ENCODE results near the gene PRAMEF1. TPM values are rescaled to one million over a fixed set of nuclear protein-coding genes. Genes with fewer than 3 reads are reported as not detected.

The PRAMEF1 gene
- total and polyA plus RNA-seq, 2 of the 4 experiments (the other 2 are of a cell fraction), result not detected

DNA sequence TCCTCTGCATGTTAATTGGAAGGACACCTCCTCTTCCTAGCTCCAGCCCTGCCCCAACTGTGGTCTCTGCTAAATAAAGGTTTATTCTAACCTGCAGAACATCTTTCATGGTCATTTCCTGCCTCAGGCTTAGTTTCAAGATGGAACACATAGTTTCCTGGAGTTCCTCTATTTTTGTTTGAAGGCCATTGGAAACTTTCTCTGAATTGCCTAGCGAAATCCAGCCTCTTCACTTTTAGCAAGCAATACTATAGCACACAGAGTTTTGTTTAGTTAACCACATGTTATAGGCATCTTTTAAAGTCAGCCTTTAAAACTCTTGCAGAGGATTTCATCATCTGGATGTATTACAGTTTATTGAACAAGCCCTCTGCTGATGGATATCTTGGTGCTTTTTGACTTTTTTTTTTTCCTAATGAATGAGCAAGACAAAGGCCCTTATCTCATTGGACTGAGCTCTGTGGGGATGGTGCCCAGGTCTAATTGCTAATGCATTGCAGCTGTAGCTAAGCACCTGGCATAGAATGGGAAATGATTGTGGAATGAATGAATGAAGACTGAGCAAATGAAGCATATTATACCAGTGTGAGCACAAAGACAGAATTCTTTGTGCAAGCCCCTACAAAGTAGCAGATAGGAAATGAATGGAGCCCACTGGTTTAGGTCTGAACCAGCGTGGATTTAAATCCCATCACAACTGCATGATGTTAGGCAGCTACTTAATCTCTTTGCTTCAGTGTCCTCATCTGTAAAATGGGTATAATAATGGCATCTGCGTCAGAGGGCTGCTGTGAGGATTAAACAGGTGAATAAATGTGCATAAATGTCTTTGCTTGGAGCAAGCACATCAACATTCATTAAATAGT is 45.8 kb upstream of the PRAMEF1 start:
- Histone ChIP-seq H3K9ac (ENCODE audit: low read depth, low read length) (no peak overlapping the region), H3K4ac (ENCODE audit: low read depth, low read length) (no peak overlapping the region), H4K8ac (ENCODE audit: low read depth in 2 of 2, low read length in 2 of 2) (no peak overlapping the region), H3K27ac (ENCODE audit: insufficient read depth, low read length) (no peak overlapping the region), H2BK20ac (ENCODE audit: low read depth, low read length) (no peak overlapping the region), H3K56ac (ENCODE audit: extremely low read depth, insufficient read depth, low read length) (no peak overlapping the region), H2BK15ac (ENCODE audit: low read depth, low read length) (no peak overlapping the region), H3K4me3 (ENCODE audit: insufficient read depth, low read depth, low read length) (no peak overlapping the region), H2AFZ (replicated peaks; ENCODE audit: low read length, poor library complexity) (no peak overlapping the region), H3K4me2 (ENCODE audit: low read depth, low read length) (no peak overlapping the region), H3K27me3 (ENCODE audit: control insufficient read depth, insufficient read depth, low read length) (no peaks in the 10 kb centered on the region), H2BK5ac (ENCODE audit: low read depth, low read length, poor library complexity, severe bottlenecking) (no peak overlapping the region), H3K18ac (ENCODE audit: low read depth, low read length) (no peak overlapping the region), H3K79me1 (ENCODE audit: low read depth in 1 of 2, low read length in 2 of 2) (no peaks in the 10 kb centered on the region), H4K91ac (ENCODE audit: insufficient read depth, low read depth, low read length) (no peak overlapping the region), H2BK120ac (ENCODE audit: low read depth, low read length) (no peak overlapping the region), H3K36me3 (ENCODE audit: control insufficient read depth, insufficient read depth, low read length) (no peaks in the 10 kb centered on the region), H4K5ac (ENCODE audit: low read depth, low read length) (no peak overlapping the region), H3K9me1 (ENCODE audit: insufficient read depth, low read length) (no peaks in the 10 kb centered on the region), H3K14ac (replicated peaks; ENCODE audit: low read depth, low read length) (no peak overlapping the region), H3K9me3 (ENCODE audit: control insufficient read depth, insufficient read depth, low read length) (peaks cover 4% of the 10 kb centered on the region), H3K23ac (ENCODE audit: low read depth, low read length) (no peak overlapping the region), H2AK9ac (replicated peaks; ENCODE audit: low read depth, low read length, poor library complexity) (no peak overlapping the region), H4K20me1 (ENCODE audit: insufficient read depth, low read length) (no peaks in the 10 kb centered on the region), H3K4me1 (ENCODE audit: control insufficient read depth, insufficient read depth, low read length) (no peaks in the 10 kb centered on the region), H2AK5ac (ENCODE audit: low read depth, low read length) (no peak overlapping the region)
- no TSS peak for BruUV-seq (replicated peaks)
- dilution Hi-C loops (cut with HindIII; ENCODE audit: low sequenced_read_pairs, unreplicated experiment) (no loop called here), in situ Hi-C loops (cut with MboI; ENCODE audit: low sequenced_read_pairs) (no loop called here), intact Hi-C loops (cut with micrococcal nuclease) (no loop called here)
- no CpG with 5 or more reads among the region's 3 CpGs for whole genome bisulfite sequencing, 2 experiments (ENCODE audit: extremely low coverage in 2 of 2, insufficient read length in 1 of 2)
- DNase-seq (no peak), ATAC-seq (ENCODE audit: low read depth) (no peak)
- TF ChIP-seq ELK1 (IDR thresholded peaks at IDR 0.05; ENCODE audit: borderline replicate concordance, low read depth, low read length), result no peak
- CTCF ChIA-PET, result no interaction called here
- POLR2A ChIA-PET (ENCODE audit: unreplicated experiment), result no interaction called here

Measured in IMR-90 (cell line).